Adrenal gland (tissue), 12 donors: ENCODE results near the gene ID1. TPM values are rescaled to one million over a fixed set of nuclear protein-coding genes. Genes with fewer than 3 reads are reported as not detected.

Experiments
- DNase-seq, 7 donors: peaks; one replicate each; pipeline ENCODE4 v3.0.0-alpha.2; 2019 to 2020
- H3K27ac ChIP-seq, 5 donors: fragments of 200-600 bp; sonication (generic) in 4 of 5; 1 replicate in 3 of 5; 2 replicates in 2 of 5; pipeline versions ENCODE4 v1.5.1 to v1.8.0; 2016 to 2020; ENCODE audit warnings: mild to moderate bottlenecking in 1 of 5
- H3K27me3 ChIP-seq: fragments of 200-600 bp; 2 replicates; pipeline ENCODE4 v1.8.0; 2021
- H3K36me3 ChIP-seq, 2 donors: fragments of 200-600 bp; replicated peaks in 1 of 2; 1 replicate in 1 of 2; 2 replicates in 1 of 2; pipeline versions ENCODE4 v1.5.1 to v1.8.0; 2018 to 2022
- H3K4me1 ChIP-seq, 2 donors: fragments of 200-600 bp; replicated peaks in 1 of 2; 1 replicate in 1 of 2; 2 replicates in 1 of 2; pipeline versions ENCODE4 v1.5.1 to v1.8.0; 2018 to 2021
- H3K4me3 ChIP-seq, 4 donors: fragments of 200-600 bp; sonication (generic) in 3 of 4; one replicate each; pipeline ENCODE4 v1.5.1; 2016 to 2018
- H3K9me3 ChIP-seq, 3 donors: fragments of 200-600 bp; sonication (generic) in 1 of 3; replicated peaks in 1 of 3; 1 replicate in 2 of 3; 2 replicates in 1 of 3; pipeline versions ENCODE4 v1.5.1 to v1.8.0; 2016 to 2021
- POLR2A ChIP-seq, 2 donors: fragments of 450-650 bp; IDR thresholded peaks; one replicate each; pipeline ENCODE4 v1.6.1; 2017; ENCODE audit warnings: antibody characterized with exemption in 2 of 2, mild to moderate bottlenecking in 2 of 2, moderate library complexity in 1 of 2
- WGBS, 4 donors: extraction: QIAGEN DNeasy Blood & Tissue Kit in 2 of 4; methylation state at CpG; one replicate each; pipeline versions ENCODE4 v1.1.5 to v1.1.7; 2013 to 2017; 5-methylcytosine and 5-hydroxymethylcytosine counted together
- intact Hi-C, 2 donors: fragments of 100-400 bp; cut with DNase I; formaldehyde crosslinking; loops; one replicate each; pipeline versions ENCODE4 v1.14.1 to v1.15.0; 2022 to 2023
- polyA plus RNA-seq, 3 donors: library from polyadenylated mRNA; stranded (reverse); fragments of 200-250 nt in 2 of 3; fragments of 350-450 nt in 1 of 3; fragmentation: Illumina TruSeq in 1 of 3; extraction: RNeasy Lipid Tissue Mini Kit (QIAGEN cat#74804) in 1 of 3; gene quantifications; one replicate each; pipeline ENCODE4 v1.2.3, GENCODE V29; 2013 to 2014
- total RNA-seq, 9 donors: library from RNA; depleted of rRNA in 4 of 9; stranded (reverse); fragments of >200 nt in 4 of 9; fragments of 120-200 nt in 1 of 9; fragmentation: NEBNext Ultra II Directional in 1 of 9; extraction: Animal tissue kit (Norgen Biotek cat#: 25700) in 1 of 9; gene quantifications; one replicate each; pipeline versions ENCODE4 v1.1.0 to v1.2.4, GENCODE V29; 2013 to 2023
- TF ChIP-seq, protein P1 (sequence below), 6 experiments: fragments of 450-650 bp in 4 of 6; fragments of 200-600 bp in 2 of 6; sonication (generic) in 1 of 6; IDR thresholded peaks; 1 replicate in 5 of 6; 2 replicates in 1 of 6; pipeline versions ENCODE4 v1.5.1 to v1.8.0; 2016 to 2021; ENCODE audit warnings: antibody characterized with exemption in 6 of 6, mild to moderate bottlenecking in 2 of 6, moderate library complexity in 1 of 6
- donor health status: healthy with polysubstance abuse.
- donor health status: Bipolar disorder and iron deficiency.
- donor health status: DM: yes; HTN: yes; CAD: no.
- donor health status: DM: no; HTN: no; CAD: no.
- donor health status: DM: no; HTN: no; CAD: no.
- donor health status: DM: yes; HTN: yes; CAD: no.

Gene ID1
- total and polyA plus RNA-seq, 12 donors: 19.8 to 468 (median 113) TPM

- intact Hi-C loops: no loop called here
- Histone ChIP-seq H3K4me3 (no peak overlapping the region), H3K27ac (no peak overlapping the region)
Measured at GRCh38 chr20:31638317-31638716, 33.2 kb downstream of the ID1 start.

GRCh38 chr20:31638816-31639215 is 33.7 kb downstream of the ID1 start:
- Histone ChIP-seq H3K9me3 (no peaks in the 10 kb centered on the region), H3K4me1 (no peaks in the 10 kb centered on the region), H3K27ac (no peak overlapping the region), H3K4me3 (no peak overlapping the region), H3K36me3 (no peaks in the 10 kb centered on the region), H3K27me3 (peaks cover 14% of the 10 kb centered on the region)
- WGBS, 4 donors: 68 to 100% (median 73%) methylated on average over 2 to 4 of the region's 4 CpGs
- TF ChIP-seq POLR2A (IDR thresholded peaks at IDR 0.05): no peak
- TF ChIP-seq, protein P1, sequence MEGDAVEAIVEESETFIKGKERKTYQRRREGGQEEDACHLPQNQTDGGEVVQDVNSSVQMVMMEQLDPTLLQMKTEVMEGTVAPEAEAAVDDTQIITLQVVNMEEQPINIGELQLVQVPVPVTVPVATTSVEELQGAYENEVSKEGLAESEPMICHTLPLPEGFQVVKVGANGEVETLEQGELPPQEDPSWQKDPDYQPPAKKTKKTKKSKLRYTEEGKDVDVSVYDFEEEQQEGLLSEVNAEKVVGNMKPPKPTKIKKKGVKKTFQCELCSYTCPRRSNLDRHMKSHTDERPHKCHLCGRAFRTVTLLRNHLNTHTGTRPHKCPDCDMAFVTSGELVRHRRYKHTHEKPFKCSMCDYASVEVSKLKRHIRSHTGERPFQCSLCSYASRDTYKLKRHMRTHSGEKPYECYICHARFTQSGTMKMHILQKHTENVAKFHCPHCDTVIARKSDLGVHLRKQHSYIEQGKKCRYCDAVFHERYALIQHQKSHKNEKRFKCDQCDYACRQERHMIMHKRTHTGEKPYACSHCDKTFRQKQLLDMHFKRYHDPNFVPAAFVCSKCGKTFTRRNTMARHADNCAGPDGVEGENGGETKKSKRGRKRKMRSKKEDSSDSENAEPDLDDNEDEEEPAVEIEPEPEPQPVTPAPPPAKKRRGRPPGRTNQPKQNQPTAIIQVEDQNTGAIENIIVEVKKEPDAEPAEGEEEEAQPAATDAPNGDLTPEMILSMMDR (IDR thresholded peaks at IDR 0.05): no peak
- no peak for DNase-seq
- intact Hi-C loops: no loop called here

More at GRCh38 chr20:31638317-31638716, 33.2 kb downstream of the ID1 start:
- H3K27me3 ChIP-seq: peaks cover 14% of the 10 kb centered on the region
- 83 to 90% (median 85%) methylated on average over 1 to 4 of the region's 4 CpGs; no CpG with 5 or more reads in 1 of the 4 donors for WGBS, 4 donors
- H3K36me3 ChIP-seq: no peaks in the 10 kb centered on the region
- H3K4me1 ChIP-seq: no peaks in the 10 kb centered on the region
- TF ChIP-seq, protein P1 (IDR thresholded peaks at IDR 0.05): no peak
- no peak for TF ChIP-seq POLR2A (IDR thresholded peaks at IDR 0.05)
- no peak for DNase-seq
- H3K9me3 ChIP-seq: no peaks in the 10 kb centered on the region

- 73 to 90% (median 77%) methylated on average over 3 of the region's 3 CpGs for WGBS, 4 donors
- no peak overlapping the region for H3K27ac ChIP-seq
- intact Hi-C loops: no loop called here
- H3K27me3 ChIP-seq: peaks cover 14% of the 10 kb centered on the region
- no peaks in the 10 kb centered on the region for H3K36me3 ChIP-seq
- no peak for DNase-seq
- no peaks in the 10 kb centered on the region for H3K9me3 ChIP-seq
- TF ChIP-seq, protein P1 (IDR thresholded peaks at IDR 0.05): no peak
- TF ChIP-seq POLR2A (IDR thresholded peaks at IDR 0.05): no peak
- no peak overlapping the region for H3K4me3 ChIP-seq
- H3K4me1 ChIP-seq: no peaks in the 10 kb centered on the region
Measured at GRCh38 chr20:31640259-31640658, 35.2 kb downstream of the ID1 start.

GRCh38 chr20:31641391-31641790 is 36.3 kb downstream of the ID1 start:
- no peak overlapping the region for H3K27ac ChIP-seq
- no peaks in the 10 kb centered on the region for H3K4me1 ChIP-seq
- no peak for TF ChIP-seq POLR2A (IDR thresholded peaks at IDR 0.05)
- TF ChIP-seq, protein P1 (IDR thresholded peaks at IDR 0.05): no peak
- 88 to 94% (median 89%) methylated on average over 6 of the region's 6 CpGs for WGBS, 4 donors
- H3K4me3 ChIP-seq: no peak overlapping the region
- peaks cover 14% of the 10 kb centered on the region for H3K27me3 ChIP-seq
- H3K9me3 ChIP-seq: no peaks in the 10 kb centered on the region
- intact Hi-C loops: no loop called here
- H3K36me3 ChIP-seq: no peaks in the 10 kb centered on the region
- no peak for DNase-seq
